Central memory CD4-positive, alpha-beta T cell (primary cell): ENCODE results near the gene TMOD2.

ENCODE experiments used
- DNase-seq: peaks from one replicate; pipeline ENCODE4 v3.0.0; 2022

The TMOD2 gene

DNA sequence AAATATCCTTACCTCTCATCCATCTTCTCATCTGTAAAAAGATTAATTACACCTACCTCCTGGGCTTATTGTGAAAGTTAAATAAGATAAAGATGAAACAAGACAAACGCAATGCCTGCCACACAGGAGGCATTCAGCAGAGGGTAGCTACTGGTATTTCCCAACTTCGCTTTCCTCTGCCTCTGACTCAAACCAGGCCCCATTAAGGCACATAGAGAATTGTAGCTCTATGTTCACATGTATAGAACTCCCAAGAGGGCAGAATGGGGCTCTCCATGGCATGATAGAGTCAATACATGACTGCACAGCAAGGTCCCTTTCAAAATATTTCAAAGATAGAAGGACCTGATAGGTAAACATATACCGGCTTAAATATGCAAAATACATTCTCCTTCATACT lies 15.3 kb upstream of the TMOD2 start:
- DNase-seq: no peak

DNA sequence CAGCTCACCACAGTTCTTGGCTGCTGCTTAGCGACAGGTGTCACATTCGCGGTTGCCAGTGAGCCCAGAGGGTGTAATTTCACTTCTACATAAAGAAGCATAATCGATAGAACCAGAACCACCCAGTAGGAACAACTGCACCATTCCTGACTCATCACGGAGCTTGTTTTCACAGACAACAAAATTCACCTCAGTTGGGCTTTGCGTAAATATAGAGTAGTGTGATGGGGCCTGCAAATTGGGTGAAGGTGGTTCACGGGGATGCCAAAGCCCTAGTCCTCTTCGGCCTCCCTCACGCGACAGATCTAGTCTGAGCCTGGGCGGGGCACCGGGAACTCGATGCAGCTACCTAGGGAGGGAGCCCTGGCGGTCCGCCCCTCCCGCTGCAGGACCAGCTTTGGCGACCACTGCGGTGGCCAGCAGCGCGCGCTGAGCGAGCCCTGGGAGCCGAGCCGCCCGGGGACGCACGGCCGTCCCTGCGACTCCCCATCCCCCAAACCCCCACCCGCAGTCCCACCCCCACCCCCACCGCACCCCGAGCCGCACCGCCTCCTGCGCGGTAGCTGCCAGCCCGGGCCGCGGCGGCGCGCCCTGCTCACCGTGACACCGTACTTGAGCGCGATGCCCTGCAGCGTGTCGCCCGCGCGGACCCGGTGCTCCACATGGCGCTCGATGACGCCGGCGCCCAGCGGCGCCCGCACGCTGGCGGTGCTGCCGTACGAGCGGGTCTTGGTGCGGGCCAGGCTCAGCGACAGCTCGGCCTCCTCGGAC lies 14.5 kb upstream of the TMOD2 start:
- DNase-seq: peak; percentile 57

DNA sequence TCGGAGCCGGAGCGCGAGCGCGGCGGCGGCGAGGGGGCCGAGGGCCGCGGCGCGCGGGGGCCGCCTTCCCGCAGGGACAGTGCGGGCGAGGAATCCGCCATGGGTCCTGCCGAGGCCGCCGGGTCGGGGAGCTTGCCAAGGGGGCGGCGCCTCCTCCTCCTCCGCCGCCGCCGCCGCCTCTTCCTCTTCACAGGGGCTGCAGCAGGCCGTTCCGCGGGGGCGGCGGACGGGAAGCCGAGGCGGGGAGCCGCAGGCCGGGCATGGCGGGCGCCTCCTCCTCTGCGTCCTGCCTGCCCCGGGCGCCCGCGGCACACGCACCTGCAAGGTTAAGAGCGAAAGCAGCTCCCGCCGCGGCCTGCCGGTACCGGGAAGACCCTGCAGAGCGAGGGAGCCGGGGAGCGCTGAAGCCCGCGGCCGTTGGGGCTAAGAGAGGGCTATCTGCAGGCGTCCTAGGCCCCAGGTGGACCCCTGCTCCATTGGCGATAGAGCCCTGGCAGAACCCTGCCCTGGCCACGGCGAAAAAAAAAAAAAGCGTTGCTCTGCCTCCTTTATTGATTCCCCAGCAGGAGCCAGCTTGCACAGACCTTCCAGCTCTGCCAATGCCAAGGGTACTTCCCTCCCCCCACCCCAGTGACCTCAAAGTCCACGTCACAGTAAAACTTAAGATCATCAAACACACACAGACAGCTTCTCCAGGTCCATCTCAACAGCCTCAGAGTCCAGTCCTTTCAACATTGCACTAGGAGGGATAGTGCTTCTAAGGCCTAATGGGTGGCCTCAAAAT lies 13.7 kb upstream of the TMOD2 start, which contains the start of gene LYSMD2:
Gene LYSMD2, minus strand, starts transcription at position 134 of the 784 bp plus-strand sequence. Its CDS starts 33 bp downstream, at position 101.
- peak; percentile 71 for DNase-seq

DNA sequence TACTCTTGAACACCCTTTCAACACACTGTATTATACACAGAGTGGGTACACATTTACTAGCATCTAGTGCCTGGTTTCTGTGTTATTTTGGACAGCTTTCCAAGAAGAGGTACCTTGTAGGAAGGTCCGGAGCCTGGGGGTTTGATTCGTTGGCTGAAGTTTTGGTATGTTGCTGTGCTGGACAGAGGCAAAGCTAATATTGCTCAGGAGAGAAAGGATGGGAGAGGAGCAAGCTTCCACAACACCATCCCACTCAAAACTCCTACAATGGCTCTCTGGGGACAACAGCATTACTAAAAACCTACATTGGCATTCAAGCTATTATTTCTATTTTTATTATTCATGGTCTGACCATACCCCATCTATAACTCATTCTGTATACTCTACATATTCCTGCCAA lies 12.8 kb upstream of the TMOD2 start:
- no peak for DNase-seq

DNA sequence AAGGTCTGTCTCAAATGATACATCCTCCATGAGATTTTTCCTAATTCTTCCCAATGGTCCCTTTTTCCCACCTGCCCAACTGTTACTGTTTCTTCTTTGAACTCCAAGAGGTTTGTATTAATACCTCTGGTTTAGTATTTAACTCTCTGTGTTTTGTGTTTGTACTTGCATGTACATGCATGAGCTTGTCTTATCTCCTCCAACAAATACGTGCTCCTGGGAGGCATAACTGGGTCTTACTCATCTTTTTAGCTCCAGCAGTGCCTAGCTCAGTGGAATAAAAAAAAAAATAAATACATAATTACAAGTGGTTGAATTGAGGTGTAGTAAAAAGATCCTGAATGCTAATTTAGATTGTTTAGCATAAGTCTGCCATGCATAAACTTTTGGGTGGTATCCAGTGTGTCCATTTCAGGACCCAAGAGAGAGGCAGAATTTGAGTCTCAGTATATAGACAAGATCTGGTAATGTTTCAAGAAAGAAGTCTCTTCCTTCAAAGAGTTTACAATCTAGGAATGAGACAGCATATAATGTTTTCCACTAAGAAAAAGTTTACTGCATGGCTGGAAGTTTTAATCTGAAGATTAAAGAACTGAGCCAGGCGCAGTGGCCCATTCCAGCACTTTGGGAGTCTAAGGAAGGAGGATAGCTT lies 12.2 kb upstream of the TMOD2 start:
- DNase-seq: no peak

DNA sequence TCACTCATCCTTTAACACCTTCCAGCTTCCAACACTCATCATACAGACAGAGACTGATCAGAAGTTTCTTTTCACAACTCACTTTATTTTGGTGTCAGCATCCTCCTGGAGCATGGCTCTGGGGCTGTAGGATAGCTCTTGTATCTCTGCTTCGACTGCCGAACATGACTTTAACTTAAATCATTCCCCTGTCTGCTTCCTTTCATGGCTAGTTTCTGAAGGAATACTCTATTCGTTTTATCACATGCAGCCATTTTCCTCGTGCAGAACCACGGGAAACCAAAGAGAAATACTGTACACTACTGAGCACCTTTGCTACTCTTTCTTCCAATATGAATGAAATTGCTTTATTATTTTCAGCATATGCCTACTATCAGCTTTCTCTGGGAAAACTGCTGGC lies 2.1 kb upstream of the TMOD2 start:
- no peak for DNase-seq

DNA sequence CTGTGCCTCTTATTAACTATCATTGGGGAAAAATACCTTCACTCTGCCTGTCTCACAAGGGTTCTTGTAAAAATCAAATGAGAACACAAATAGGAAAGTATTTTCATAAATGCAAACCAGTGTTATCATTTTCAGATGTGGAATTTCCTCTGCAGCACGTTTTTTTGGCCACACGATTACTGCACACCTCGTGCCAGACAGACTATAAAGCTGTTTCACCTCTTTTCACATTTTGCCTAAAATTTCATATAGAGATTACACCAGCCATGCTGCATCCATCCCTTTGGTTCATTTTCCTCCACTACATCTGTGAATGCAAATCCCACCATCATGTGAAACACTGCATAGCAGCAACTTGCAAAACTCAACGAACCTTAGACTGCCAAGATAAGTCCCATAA lies 1.2 kb upstream of the TMOD2 start:
- DNase-seq: no peak

DNA sequence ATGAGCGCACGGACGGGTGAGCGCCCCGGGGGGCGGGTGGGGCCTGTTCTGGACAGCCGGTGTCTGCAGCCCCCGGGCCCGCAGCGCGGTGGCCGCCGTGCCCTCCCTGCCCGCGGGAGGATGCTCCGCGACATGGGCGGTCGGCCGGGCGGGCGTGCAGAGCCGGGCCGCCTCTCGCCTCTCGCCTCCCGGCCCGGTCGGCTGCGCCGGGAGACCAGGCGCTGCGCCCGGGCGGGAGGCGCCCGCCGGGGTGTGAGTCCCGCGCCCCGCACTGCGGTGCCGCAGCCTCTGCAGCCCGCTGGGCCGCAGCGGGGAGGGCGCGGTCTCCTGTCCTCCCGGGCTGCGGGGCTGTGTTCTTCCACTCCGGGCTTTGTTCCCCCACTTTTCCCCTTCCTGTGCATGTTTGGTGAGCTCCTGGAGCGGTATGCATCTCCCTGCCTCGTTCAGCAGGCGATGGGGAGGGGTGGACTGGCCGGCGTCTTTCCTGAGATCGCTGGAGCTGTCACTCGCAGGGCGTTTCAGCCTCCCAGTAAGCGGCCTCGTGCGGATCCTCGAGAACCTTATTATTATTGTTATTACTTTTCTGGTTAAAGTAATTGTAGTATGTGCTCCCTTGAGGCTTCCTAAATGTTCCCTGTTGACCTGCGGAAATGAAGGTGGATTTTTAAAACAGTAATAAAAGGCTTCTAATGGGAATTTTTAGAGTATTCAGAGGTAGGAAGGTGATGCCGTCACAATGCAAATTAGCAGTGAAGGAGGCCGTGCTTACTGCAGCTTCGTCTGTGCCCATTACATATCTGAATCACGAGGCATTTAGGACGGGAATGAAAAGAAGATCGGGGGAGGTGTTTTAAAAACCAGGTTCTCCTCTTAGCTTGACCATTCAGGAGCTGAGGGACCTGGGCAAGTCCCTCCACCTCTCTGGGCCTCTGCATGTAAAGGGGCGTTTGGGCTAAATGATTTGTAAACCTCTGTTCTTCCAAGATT lies 593 bp downstream of the TMOD2 start:
- no peak for DNase-seq

DNA sequence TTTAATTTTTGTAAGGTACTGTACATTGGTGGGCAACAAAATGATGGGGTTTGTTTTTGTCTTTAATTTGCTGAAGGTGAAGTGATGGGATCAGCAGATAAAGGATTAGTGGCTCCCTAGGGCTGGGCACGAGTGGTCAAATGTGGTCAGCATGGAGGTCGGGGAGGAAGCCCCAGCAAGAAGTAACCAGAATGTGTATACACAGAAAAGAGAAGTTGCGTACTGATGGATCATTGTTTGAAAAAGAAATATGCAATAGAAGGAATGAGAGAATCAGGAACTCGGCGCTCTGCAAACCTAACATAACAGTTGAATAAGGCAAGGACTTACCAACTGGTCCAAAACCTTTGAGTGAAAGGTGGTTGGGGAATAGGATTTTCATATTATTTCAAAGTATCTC lies 1.5 kb downstream of the TMOD2 start:
- no peak for DNase-seq

DNA sequence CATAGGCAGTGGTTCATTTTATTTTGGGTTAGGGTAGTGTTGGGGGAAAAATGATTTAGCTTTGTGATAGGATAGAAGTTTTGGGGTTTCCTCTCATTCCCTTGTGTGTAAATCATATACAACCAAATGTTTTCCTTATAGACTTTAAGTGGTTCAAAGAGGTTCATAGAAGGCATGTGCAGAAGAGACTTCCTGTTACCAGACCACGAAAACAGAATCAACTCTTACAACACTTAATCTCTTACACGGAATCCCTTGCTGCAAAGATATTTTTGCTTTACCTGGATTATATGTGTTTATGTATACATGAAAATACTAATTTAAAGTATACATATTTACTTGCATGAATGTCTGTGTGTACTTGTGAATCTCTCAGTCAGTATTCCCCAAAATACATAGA lies 2.9 kb downstream of the TMOD2 start:
- DNase-seq: no peak

DNA sequence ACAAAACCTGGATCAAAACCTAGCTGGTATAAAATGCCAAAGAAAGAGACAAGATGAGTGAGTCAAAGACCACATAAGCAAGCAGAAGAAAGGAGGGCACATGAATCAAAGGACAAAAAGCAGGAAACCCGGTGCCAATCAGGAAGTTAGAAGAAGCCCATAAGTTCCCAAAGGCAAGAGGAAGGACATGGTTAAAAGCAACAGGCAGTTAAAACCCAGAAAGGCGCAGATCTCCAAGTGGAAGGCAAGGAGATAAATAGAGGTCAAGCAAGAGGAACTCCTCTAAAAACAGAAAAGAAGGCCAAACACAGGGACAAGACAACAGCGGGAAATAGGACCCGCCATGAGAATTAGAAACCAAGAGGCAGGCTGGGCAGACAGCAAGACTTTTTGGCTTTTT lies 4.4 kb downstream of the TMOD2 start:
- DNase-seq: no peak

DNA sequence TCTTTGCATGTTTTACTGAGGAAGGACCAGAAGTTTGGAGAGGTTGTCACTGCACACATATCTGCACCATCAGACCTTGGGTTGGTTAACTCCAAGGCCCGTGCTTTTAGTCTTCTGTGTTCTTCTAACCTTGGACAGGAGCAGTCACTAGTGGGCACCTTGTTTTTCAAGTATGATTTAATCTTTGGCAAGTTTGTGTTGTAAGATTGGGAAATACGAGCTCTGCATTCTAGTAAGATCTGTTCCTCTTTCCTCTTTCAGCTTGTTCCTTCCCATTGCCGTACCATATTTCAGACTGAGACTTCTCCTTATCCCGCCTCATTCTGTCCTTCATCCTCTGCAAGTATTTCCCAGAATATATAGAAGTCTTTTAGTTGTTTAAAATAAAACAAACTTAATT lies 5.1 kb downstream of the TMOD2 start:
- no peak for DNase-seq

DNA sequence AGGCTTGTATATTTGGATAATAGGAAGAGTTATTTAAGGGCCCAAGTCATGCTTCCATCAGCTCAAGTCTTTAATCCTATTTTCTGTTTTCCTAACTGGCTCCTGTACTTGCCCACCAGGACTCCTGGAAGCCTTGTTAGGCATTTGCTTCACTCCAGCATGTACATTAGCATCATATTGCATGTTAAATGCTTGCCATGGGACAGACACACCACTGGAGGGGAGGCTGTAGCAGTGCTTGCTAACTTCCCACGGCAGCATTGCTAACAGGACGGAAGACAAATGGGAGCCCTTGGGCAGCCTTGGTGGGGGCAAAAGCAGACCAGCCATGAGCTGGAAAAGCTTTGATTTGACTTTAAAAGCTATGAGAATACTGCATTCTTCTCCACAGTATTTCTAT lies 6.1 kb downstream of the TMOD2 start:
- no peak for DNase-seq

DNA sequence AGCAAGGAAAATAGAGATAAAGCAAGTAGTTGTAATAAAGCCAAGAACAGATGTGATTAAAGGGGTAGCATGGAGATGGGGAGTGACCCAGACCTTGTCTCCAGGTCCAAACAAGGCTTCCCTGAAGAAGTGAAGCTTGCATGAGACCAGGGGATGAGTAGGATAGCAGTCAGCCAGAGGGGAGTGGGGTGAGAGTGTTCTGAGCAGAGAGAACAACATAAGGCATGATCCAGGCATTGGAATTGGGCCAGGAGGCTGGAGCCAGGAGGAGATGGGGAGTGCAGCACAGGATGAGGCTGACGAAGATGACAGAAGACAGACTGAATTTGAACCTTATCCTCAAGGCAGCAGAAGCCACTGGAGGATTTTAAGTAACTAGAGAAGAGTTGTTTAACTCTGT lies 7.2 kb downstream of the TMOD2 start:
- no peak for DNase-seq

DNA sequence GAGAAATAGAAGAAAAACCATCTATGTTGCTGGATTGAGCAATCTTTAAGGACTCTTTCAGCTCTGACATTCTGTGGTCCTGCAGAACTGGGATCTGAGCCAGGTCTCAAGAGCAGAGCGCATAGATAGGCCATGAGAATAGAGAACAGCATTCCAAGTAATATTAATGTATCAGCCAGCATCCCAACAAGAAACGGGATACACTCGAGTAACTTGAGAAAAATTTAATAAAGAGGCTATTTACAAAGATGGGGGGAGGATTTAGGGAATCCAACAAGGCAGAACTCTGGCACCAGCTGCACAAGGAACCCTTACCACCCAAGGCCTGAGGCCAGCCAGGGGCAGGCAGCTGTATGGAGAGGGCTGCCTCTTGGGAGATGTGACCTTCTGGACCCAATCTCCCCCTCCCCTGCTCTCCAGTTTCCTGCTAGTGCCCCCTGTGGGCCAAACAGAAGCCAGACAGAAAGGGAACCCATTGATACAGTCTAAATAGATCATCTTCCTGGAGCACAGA lies 8.2 kb downstream of the TMOD2 start:
- no peak for DNase-seq

DNA sequence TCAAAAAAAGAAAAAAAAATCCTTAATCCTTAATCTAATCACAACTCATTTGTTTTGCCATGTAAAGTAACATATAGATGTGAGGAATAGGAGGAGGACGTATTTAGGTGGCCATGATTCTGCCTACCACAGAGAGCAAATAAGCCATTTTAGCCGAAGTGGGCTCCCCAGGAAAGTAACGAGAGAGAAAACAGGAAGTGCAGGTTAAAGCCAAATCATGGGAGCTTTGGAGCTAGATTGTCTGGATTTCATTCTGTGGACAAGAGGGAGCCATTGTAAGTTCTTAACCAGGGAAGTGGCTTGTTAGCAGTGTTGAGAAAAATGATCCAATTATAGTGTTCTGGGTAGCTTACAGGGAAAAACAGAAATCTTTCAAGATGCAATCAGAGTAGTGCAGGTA lies 9.4 kb downstream of the TMOD2 start:
- DNase-seq: no peak

DNA sequence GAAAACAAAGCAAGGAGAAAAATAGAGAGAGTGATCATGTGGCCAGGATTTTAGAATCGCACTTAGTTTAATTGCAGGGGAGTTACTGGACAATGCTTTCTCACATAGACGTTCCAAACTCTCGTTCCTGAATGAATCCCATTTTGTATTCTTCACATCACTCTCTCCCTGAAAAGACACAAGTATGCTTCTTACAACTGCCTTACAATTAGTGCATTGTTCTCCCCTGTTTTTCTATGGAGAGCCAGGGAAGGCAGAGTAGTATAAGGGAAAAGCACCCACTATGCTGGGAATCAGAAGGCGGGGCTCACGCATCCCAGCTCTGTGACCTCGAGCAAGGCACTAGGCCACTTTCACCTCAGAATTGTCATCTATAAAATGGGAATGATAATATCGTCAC lies 14.4 kb downstream of the TMOD2 start:
- DNase-seq: no peak

DNA sequence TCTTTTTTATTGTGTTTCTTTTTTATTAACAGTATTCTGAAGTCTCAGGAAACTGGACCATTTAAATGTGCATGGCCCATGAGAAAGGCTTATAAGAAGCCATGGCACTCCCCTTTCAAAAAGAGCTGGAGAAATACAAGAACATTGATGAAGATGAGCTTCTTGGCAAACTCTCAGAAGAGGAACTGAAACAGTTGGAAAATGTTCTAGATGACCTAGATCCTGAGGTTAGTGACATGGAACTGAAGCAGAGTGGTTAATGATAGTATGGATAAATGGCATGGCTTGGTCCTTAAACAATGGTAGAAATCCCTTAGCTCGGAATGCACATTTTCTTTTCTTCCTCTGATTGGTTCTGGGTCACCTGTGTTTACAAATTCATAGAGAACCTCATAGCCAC lies 14.9 kb downstream of the TMOD2 start:
- no peak for DNase-seq

DNA sequence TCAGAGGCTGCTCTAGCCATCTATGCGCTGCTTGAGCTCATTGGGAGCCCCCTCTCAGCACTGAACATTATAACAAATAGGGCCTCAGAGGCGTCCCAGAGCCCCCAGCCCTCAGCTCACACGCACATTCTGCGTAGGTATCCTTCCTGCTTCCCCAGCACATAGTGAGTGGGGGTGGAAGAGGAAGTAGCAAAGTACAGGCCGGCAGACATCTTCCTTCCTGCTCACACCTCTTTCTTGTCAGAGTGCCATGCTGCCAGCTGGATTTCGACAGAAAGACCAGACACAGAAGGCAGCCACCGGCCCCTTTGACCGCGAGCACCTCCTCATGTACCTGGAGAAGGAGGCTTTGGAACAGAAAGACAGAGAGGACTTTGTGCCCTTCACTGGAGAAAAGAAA lies 16.6 kb downstream of the TMOD2 start:
- DNase-seq: no peak

DNA sequence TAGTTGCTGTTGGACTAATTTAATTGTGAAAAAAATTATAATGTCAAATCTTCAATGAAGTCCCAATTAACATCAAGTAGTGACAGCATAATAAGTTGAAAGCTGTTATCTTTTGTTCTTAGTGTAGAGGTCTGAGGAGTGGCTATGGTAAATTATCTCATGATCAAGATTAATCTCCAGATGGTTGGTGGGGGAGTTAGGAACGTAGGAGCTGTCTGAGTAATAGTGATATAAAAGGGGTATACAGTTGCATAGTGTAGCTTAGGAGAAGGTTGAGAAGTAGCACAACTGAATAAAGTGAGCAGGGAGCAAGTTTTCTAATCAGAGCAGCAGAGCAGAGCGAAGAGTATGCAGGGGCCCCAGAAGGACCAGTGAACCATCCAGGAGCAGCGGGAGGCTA lies 19.5 kb downstream of the TMOD2 start:
- DNase-seq: no peak

DNA sequence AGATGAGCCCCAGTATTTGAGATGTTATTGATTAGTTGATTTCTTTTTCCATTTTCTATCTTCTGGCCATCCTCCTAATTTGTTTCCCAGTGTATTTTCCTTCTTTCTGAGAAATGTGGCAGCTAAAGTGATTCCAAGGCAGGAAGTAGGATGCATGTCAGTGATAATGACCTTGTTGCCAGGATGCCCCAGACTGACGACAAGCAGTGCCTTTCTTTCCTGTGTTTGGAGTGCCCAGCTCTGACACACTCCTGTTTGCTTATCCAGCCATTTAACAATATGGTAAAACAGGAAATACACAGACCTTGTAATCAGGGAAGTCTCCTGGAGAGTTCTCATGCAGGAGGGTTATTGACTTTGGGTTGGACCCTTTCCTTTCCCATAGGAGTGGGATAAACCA lies 20.4 kb downstream of the TMOD2 start:
- no peak for DNase-seq

DNA sequence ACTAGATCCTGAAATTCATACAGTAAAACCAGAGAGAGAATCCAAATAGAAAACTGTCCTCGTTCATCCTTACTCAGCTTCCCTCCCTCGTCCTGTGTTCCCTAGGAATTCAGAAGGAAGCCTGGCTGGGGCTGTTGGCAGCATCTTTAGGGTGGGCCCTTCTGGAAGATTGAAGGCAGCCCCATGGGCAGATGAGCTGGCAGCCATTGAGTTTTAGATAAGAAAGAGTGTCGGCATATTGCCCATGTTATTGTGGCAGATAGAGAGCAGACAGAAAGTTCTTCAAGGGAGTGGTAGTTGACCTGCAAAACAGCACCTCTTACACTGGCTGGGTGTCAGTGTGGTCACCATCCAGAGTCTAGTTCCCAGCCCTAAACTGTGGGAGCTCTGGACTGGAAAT lies 23.5 kb downstream of the TMOD2 start:
- no peak for DNase-seq
